DMS 273 treated with DMSO at 0.1 percent for 48 hours (cell line): ENCODE measurements around the gene METTL21A.
"Not testable (repeated sequence)": the region's sequence is repeated elsewhere in the genome, so short reads cannot be mapped to it uniquely, and the experiment has no call there.

Source experiments
- DNase-seq: peaks from one replicate; lab custom pipeline; 2025; lab: John Stamatoyannopoulos, UW

METTL21A gene

GRCh38 chr2:207625014-207625907 lies at the start of gene METTL21A:
Gene METTL21A (minus strand): TSS chr2:207625394. CDS start chr2:207624375, 1,019 bp downstream.
- peak; percentile 80 for DNase-seq

GRCh38 chr2:207674826-207675225 lies 49.6 kb upstream of the METTL21A start:
- DNase-seq = no peak

GRCh38 chr2:207674266-207674774 lies 49.1 kb upstream of the METTL21A start:
- DNase-seq = no peak

DNA sequence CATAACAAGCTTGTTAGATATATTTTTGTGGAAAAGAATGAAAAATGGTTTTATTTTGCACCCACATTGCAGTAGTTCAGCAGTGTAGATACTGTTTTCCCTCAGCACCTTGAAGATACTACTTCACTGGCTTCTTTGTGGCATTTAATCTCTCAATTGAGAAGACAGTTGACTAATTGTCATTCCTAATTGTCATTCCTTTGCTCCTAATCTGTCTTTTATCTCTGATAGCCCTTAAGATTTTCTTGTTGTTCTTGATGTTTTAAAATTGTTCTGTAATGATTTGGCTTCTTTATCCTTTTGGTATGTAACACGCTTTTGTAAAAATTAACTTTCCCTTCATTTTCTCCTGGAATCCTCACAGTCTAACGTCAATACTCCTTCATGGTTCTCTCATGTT lies 48.2 kb upstream of the METTL21A start:
- DNase-seq = no peak

GRCh38 chr2:207670887-207671286 lies 45.7 kb upstream of the METTL21A start:
- no peak for DNase-seq

DNA sequence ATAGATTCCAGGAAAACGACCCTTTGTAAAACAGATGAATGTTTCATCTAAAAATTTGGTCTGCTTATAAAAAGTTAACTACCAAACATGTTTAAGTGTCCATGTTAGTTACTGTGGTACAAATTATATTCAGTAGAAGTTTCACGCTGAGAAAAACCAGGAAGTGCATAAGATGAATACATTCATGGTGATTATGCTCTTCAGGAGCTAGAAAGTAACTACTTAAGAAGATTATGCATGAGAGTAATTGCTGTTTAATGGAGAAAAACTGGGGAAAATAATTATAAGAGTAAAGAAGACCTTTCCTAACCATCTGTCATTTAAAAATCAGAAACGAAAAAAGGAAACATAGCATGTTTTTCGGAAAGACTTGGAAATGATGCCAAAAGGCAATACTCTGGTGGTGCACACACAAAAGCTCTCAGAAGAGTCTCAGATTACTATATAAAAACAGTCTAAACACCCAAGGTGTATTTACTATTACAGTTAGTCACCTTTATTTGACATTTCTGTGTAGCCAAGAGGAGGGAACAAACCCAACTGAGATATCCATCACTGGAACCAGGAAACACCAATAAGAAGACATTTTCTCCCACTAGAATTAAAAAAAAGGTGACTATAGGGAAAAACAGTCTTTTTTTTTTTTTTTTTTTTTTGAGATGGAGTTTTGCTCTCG lies 38.8 kb upstream of the METTL21A start:
- no peak for DNase-seq

DNA sequence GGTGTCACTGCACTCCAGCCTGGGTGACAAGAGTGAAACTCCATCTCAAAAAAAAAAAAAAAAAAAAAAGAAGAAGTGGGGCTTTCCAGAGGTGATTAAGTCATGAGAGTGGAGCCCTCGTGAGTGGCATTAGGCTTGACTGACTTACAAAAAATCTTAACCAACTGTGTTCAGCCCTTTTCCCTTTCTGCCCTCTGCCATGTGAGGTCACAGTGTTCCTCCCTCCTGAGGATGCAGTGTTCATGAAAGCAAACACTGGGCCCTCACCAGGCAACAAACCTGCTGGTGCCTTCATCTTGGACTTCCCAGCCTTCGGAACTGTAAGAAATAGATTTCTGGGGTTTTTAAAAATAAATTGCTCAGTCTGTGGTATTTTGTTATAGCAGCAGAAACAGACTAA lies 37.0 kb upstream of the METTL21A start:
- DNase-seq = no peak

DNA sequence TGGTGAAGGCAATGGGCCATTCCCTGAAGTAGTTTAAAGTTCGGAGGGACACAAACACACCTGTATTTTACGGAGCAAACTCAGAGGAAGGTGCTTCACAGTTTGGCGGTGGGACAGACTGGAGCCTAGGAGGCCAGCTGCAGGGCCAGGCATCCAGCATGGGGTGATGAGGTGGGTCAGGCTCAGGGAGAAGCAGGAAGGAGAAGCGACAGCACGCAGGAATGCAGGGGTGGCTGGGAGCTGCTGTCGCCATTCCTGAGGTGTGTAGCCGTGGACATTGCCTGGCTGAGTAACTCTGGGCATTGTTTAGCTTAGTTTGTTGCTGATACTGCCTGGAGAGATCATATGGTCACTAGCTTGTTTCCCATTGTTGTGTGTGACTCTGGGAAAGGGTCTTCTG lies 35.8 kb upstream of the METTL21A start:
- no peak for DNase-seq

GRCh38 chr2:207658156-207658555 lies 33.0 kb upstream of the METTL21A start:
- no peak for DNase-seq

DNA sequence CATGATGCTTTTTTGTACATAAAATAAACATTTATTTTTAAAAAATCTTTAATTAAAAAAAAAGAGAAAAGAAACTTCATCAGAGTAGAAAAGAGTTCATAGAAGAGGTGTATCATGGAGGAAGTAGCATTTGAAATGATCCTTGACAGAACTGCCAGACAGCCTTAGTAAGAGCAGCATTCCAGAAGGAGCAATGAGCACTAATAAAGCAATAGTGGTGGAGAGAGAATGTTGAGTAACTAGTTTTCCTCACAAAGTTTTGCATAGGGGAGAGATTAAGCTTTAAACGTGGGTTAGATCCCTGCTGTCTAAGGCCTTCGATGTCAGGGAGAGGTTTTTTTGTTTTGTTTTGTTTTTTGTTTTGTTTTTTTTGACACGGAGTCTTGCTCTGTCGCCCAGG lies 29.8 kb upstream of the METTL21A start:
- DNase-seq = no peak

- DNase-seq = not testable (repeated sequence)
Observed at GRCh38 chr2:207646582-207646981, 21.4 kb upstream of the METTL21A start.

DNA sequence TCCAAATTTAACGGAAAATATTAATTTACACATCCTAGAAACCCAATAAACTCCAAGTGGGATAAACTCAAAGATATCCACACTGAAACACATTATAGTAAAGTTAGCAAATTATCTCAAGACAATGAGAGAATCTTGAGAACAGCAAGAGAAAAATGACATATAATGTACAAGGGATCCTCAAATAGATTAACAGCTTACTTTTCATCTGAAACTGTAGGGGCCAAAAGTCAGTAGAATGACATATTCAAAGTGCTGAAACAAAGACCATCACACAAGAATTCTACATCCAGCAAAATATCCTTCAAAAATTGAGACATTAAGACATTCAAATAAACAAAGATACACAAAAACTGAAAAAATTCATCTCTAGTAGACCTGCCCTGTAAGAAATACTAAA lies 18.7 kb upstream of the METTL21A start:
- no peak for DNase-seq

- DNase-seq = no peak
Observed at GRCh38 chr2:207640661-207641060, 15.5 kb upstream of the METTL21A start.

GRCh38 chr2:207640160-207640559 lies 15.0 kb upstream of the METTL21A start:
- no peak for DNase-seq

DNA sequence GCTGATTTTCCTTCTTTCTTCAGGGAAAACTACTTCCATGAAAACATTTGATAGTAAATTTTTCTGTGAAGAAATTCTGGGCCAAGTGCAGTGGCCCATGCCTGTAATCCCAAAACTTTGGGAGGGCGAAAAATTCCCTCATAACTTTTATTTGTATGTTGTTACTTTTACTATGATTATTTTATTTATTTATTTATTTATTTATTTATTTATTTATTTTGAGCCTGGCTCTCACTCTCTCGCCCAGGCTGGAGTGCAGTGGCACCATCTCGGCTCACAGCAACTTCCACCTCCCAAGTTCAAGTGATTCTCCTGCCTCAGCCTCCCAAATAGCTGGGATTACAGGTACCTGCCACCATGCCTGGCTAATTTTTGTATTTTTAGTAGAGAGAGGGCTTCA lies 14.1 kb upstream of the METTL21A start:
- not testable (repeated sequence) for DNase-seq

GRCh38 chr2:207635468-207636200 lies 10.4 kb upstream of the METTL21A start:
- DNase-seq = no peak

- no peak for DNase-seq
Observed at GRCh38 chr2:207633686-207634085, 8.5 kb upstream of the METTL21A start.

DNA sequence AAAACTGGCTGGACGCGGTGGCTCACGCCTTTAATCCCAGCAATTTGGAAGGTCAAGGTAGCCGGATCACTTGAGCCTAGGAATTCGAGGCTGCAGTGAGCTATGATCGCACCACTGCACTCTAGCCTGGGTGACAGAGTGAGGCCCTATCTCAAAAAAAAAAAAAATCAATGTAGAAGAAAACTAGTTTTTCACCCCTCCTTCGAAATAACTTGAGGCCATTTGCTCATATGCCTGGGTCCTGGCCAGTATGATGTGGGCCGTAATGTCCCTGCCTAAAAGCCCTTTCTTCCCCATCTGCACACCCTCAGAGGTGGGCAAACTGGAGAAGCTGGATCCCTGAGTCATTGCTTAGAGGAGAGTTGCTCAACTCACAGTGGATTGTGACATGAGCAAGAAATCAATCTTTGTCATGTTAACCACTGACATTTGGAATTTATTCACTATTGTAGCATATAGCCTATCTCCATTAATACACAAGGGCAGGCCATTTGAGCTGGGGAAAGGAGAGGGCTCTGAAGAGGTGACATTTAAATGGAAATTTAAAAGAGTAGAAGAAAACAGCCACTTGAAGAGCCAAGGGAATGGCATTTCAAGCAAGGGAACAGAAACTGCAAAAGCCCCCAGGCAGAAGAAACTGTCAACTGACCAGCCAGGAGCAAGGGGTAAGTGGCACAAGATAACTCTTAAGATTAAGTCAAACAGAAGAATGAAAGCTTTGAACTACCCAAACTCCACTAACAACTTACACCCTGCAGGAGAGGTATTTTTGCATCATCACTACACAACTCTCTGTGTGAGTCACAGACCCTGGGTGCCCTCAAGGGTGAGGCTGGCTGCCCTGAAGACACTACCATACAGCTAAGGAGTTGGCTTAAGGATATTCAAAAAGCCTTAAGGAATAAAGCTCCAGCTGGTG lies 7.6 kb upstream of the METTL21A start:
- no peak for DNase-seq

DNA sequence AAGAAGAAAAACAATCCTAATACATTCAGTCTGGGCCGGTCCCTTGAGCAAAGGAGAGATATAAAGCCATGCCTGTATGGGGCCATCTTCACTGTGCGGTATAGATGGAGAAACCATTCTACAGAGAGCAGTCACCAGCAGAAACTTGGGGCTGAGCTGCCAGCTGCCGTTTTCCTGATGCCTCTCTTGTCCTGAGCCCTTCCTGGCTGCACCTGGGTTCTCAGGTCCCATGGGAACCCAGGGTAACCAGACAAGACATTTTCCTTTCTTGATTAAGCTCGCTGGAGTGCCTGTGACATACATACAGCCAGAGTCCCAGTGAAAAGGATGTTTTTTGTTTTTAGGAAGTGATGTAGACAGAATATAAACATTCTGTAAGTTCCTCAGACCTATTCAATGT lies 5.3 kb upstream of the METTL21A start:
- DNase-seq = no peak

DNA sequence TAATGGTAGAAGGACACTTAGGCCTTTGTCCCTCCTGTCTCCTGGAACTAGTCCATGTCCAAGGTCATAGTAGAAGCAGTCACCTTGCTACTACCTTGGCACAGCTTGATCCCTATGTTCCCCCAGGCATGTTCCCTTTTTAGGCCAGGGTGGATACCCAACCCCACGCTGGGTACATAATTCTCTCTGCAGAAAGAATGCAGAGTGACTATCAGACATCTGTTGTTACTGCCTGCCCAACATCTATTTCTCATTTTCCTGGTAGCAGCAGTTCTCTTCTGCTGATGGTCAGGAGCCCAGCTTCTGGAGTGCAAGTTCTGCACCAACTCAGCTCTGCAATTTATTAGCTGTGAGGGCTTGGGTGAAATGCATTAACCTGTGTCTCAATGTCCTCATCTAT lies 4.4 kb upstream of the METTL21A start:
- DNase-seq = no peak
